GM12878 (cell line): Measurements from ENCODE around the gene ZSWIM9. TPM values are rescaled to one million over a fixed set of nuclear protein-coding genes. Genes with fewer than 3 reads are reported as not detected.

Source experiments
- ATAC-seq: fragments of 200-7000 bp; cut with Tn5 transposase; 3 replicates; pipeline ENCODE4 v1.9.1; 2020; ENCODE audit warnings: mild to moderate bottlenecking, moderate library complexity
- BruUV-seq: library from RNA; stranded (reverse); fragments of 400-500 nt; replicated peaks from 2 replicates; lab custom pipeline; 2021; lab: Mats Ljungman, UMichigan
- CTCF ChIA-PET: fragments of 300-600 bp; sonication (Branson Sonifier 250); formaldehyde crosslinking; extraction: SDS; loops from one replicate; lab custom pipeline; 2021; ENCODE audit warnings: inconsistent platforms; lab: Yijun Ruan, JAX
- POLR2A ChIA-PET: fragments of 350-600 bp; formaldehyde crosslinking; extraction: SDS; loops from one replicate; lab custom pipeline; 2021; ENCODE audit warnings: inconsistent platforms; lab: Charles Lee
- RAD21 ChIA-PET: fragments of 300-600 bp; sonication (Branson Sonifier 250); formaldehyde crosslinking; loops from one replicate; lab custom pipeline; 2023; ENCODE audit warnings: antibody characterized with exemption; ENCODE audit not compliant: unreplicated experiment; lab: Charles Lee
- SMC1A ChIA-PET: fragments of 300-600 bp; sonication (Branson Sonifier 250); formaldehyde crosslinking; loops from one replicate; lab custom pipeline; 2023; ENCODE audit not compliant: unreplicated experiment, uncharacterized antibody; lab: Charles Lee
- DNase-seq: peaks from one replicate; pipeline ENCODE4 v3.0.0-alpha.2; 2011; ENCODE audit warnings: low read depth, low spot score
- FAIRE-seq: peaks from 3 replicates; lab custom pipeline; 2011; peaks lifted over from hg19 to GRCh38; lab: Jason Lieb, UNC
- H2AFZ ChIP-seq: 2 replicates; pipeline ENCODE4 v1.6.0; 2011; ENCODE audit warnings: low read depth, low read length, control low read depth; ENCODE audit not compliant: control insufficient read depth
- H3K27ac ChIP-seq: 2 replicates; pipeline ENCODE4 v1.5.1; 2011; ENCODE audit warnings: control low read depth; ENCODE audit not compliant: control insufficient read depth, insufficient read depth
- H3K27me3 ChIP-seq, 2 experiments: replicated peaks in 1 of 2; 2 replicates each; pipeline versions ENCODE4 v1.6.0 to v1.6.1; 2011; ENCODE audit warnings: low read length in 1 of 2; ENCODE audit not compliant: control insufficient read depth in 2 of 2, insufficient read depth in 2 of 2
- H3K36me3 ChIP-seq, 2 experiments: 2 replicates each; pipeline ENCODE4 v1.5.1; 2011; ENCODE audit warnings: low read length in 1 of 2; ENCODE audit not compliant: control insufficient read depth in 2 of 2, insufficient read depth in 2 of 2
- H3K4me1 ChIP-seq: 2 replicates; pipeline ENCODE4 v1.6.1; 2011; ENCODE audit warnings: mild to moderate bottlenecking, low read length, moderate library complexity, mixed read lengths; ENCODE audit not compliant: control insufficient read depth, insufficient read depth
- H3K4me2 ChIP-seq: 2 replicates; pipeline ENCODE4 v1.6.0; 2011; ENCODE audit warnings: control low read depth; ENCODE audit not compliant: control insufficient read depth, insufficient read depth
- H3K4me3 ChIP-seq: fragments of 200-600 bp; sonication (generic); 2 replicates; pipeline ENCODE4 v1.5.1; 2016
- H3K79me2 ChIP-seq: 2 replicates; pipeline ENCODE4 v1.6.0; 2011; ENCODE audit warnings: low read length; ENCODE audit not compliant: control insufficient read depth, insufficient read depth
- H3K9ac ChIP-seq: 2 replicates; pipeline ENCODE4 v1.8.0; 2011; ENCODE audit warnings: low read length, control low read depth, mixed read lengths; ENCODE audit not compliant: control insufficient read depth, insufficient read depth
- H3K9me3 ChIP-seq: replicated peaks from 3 replicates; pipeline ENCODE4 v1.5.1; 2011; ENCODE audit warnings: mild to moderate bottlenecking, low read length; ENCODE audit not compliant: control insufficient read depth, insufficient read depth
- H4K20me1 ChIP-seq: 2 replicates; pipeline ENCODE4 v1.6.0; 2011; ENCODE audit not compliant: control insufficient read depth, insufficient read depth
- BMI1 ChIP-seq: fragments of 450-650 bp; IDR thresholded peaks from 2 replicates; pipeline ENCODE4 v1.6.1; 2016; ENCODE audit warnings: mild to moderate bottlenecking, moderate library complexity, borderline replicate concordance
- DPF2 ChIP-seq: fragments of 450-650 bp; IDR thresholded peaks from 2 replicates; pipeline ENCODE4 v1.6.1; 2017; ENCODE audit warnings: mild to moderate bottlenecking
- ETV6 ChIP-seq, 2 experiments: fragments of 450-650 bp in 1 of 2; IDR thresholded peaks in 1 of 2; conservative IDR thresholded peaks in 1 of 2; 2 replicates each; pipeline ENCODE4 v1.6.1; 2014; ENCODE audit warnings: antibody characterized with exemption in 1 of 2, borderline replicate concordance in 1 of 2, low read depth in 1 of 2, mild to moderate bottlenecking in 1 of 2, moderate library complexity in 1 of 2
- FOXM1 ChIP-seq: IDR thresholded peaks from 2 replicates; pipeline ENCODE4 v1.6.1; 2012; ENCODE audit warnings: low read depth, mild to moderate bottlenecking, inconsistent platforms, low read length, moderate library complexity
- IKZF2 ChIP-seq, 2 experiments: fragments of 450-650 bp; IDR thresholded peaks; 2 replicates each; pipeline ENCODE4 v1.6.1; 2017; ENCODE audit warnings: mild to moderate bottlenecking in 2 of 2, moderate library complexity in 2 of 2
- JUNB ChIP-seq: IDR thresholded peaks from 2 replicates; pipeline ENCODE4 v1.6.1; 2016; ENCODE audit warnings: antibody characterized with exemption, mild to moderate bottlenecking
- KDM1A ChIP-seq: fragments of 200-600 bp; sonication (generic); IDR thresholded peaks from 2 replicates; pipeline ENCODE4 v1.6.1; 2016; ENCODE audit warnings: borderline replicate concordance
- MYB ChIP-seq: fragments of 150-350 bp; IDR thresholded peaks from 2 replicates; pipeline ENCODE4 v1.6.1; 2014; ENCODE audit warnings: mild to moderate bottlenecking, low read depth, low read length, borderline replicate concordance
- SMARCA5 ChIP-seq: fragments of 450-650 bp; IDR thresholded peaks from 2 replicates; pipeline ENCODE4 v1.6.1; 2017; ENCODE audit warnings: mild to moderate bottlenecking
- SREBF1 ChIP-seq: IDR thresholded peaks from 2 replicates; pipeline ENCODE4 v1.6.1; 2012; ENCODE audit warnings: mild to moderate bottlenecking, low read length
- STAT3 ChIP-seq: IDR thresholded peaks from 2 replicates; pipeline ENCODE4 v1.6.1; 2011; ENCODE audit warnings: low read depth, low read length, improper control_type of control experiment
- TCF12 ChIP-seq: IDR thresholded peaks from 2 replicates; pipeline ENCODE4 v1.6.1; 2011; ENCODE audit warnings: low read depth, mild to moderate bottlenecking, low read length
- ZNF622 ChIP-seq: fragments of 450-650 bp; IDR thresholded peaks from 2 replicates; pipeline ENCODE4 v1.6.1; 2017; ENCODE audit warnings: mild to moderate bottlenecking, inconsistent platforms
- WGBS: methylation state at CpG from one replicate; pipeline ENCODE4 v1.1.6; 2016; ENCODE audit warnings: low lambda C conversion rate; ENCODE audit not compliant: insufficient replicate concordance, insufficient coverage; ENCODE audit errors: missing lambda C conversion rate; 5-methylcytosine and 5-hydroxymethylcytosine counted together
- in situ Hi-C: fragments of 300-500 bp; cut with MboI; formaldehyde crosslinking; loops from 9 replicates; pipeline ENCODE4 v1.14.3; 2018; ENCODE audit warnings: mixed read lengths
- intact Hi-C: fragments of 100-400 bp; cut with micrococcal nuclease; formaldehyde crosslinking; loops from one replicate; pipeline ENCODE4 v1.14.2; 2022; ENCODE audit not compliant: unreplicated experiment
- polyA plus RNA-seq, 11 experiments: library from polyadenylated mRNA; depleted of rRNA in 4 of 11; unstranded in 6 of 11; stranded (reverse) in 5 of 11; fragments of >200 nt; fragmentation: Nextera tagmentation in 4 of 11; fragmentation: Illumina TruSeq in 1 of 11; extraction: Ambion mirVana in 4 of 11; extraction: Trizol in 1 of 11; gene quantifications; 1 replicate in 1 of 11; 2 replicates in 10 of 11; pipeline versions ENCODE4 v1.2.1 to v1.2.3, GENCODE V29; 2011 to 2016; ENCODE audit warnings: inconsistent platforms in 2 of 11, missing spikeins in 2 of 11, low read depth in 1 of 11
- total RNA-seq, 4 experiments: library from RNA; depleted of rRNA in 3 of 4; stranded (reverse); fragments of >200 nt in 3 of 4; fragmentation: Illumina TruSeq in 1 of 4; extraction: Trizol in 1 of 4; gene quantifications; 2 replicates each; pipeline versions ENCODE4 v1.2.1 to v1.2.3, GENCODE V29; 2013 to 2021
- TF ChIP-seq, protein P1 (sequence below): fragments of 450-650 bp; IDR thresholded peaks from 2 replicates; pipeline ENCODE4 v1.6.1; 2016; ENCODE audit warnings: mild to moderate bottlenecking
- TF ChIP-seq, protein P2 (sequence below): fragments of 450-650 bp; IDR thresholded peaks from 2 replicates; pipeline ENCODE4 v1.6.1; 2018; ENCODE audit warnings: borderline replicate concordance, mild to moderate bottlenecking; ENCODE audit not compliant: partially characterized antibody

ZSWIM9 gene
- total and polyA plus RNA-seq, 10 of the 15 experiments (the other 5 are each of a cell fraction or from before 2014, with no cell fraction given): 0.29 to 6.2 (median 1.4) TPM; not detected in 1

DNA sequence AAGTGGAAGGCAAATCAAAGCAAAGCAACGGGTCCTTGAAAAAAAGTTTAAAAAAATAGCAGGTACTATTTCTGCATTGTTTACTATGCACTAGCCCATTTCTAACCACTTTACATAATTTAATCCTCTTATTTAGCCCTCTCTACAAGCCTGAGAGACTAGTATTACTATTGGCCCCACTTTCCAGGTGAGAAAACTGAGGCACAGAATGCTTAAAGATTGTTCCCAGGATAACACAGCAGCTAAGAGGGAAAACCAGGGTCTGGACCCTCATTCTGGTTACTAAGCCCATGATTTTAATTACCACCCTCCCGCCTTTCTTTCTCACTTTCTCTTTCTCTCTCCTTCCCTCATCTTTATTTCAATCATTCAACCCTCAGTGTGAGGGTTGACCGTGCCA is 5.7 kb downstream of the ZSWIM9 start:
- ChIA-PET POLR2A (interaction anchor here (0.5 kb wide), 1 partner anchor 98 kb away, joined by 3 read pairs; no protein-coding TSS in a partner anchor), RAD21 (no interaction called here), SMC1A (no interaction called here), CTCF (no interaction called here)
- FAIRE-seq (no peak), DNase-seq (no peak), ATAC-seq (no peak)
- Histone ChIP-seq H3K4me1 (peaks cover 8% of the 10 kb centered on the region), H3K79me2 (peaks cover 5% of the 10 kb centered on the region), H4K20me1 (no peaks in the 10 kb centered on the region), H3K4me2 (no peak overlapping the region), H3K27me3 (no peaks in the 10 kb centered on the region), H3K9me3 (peaks cover 2% of the 10 kb centered on the region; the same call in 2 of the 3 replicates), H3K9ac (no peak overlapping the region), H2AFZ (no peak overlapping the region), H3K27ac (no peak overlapping the region), H3K36me3 (peaks cover 0 to 4% of the 10 kb centered on the region in 2 experiments; a peak in 2 of 4 replicates), H3K4me3 (no peak overlapping the region)
- no TSS peak for BruUV-seq
- in situ Hi-C loops (no loop called here), intact Hi-C loops (loop anchor here (10.0 kb wide), 1 partner anchor 89 kb away; no protein-coding TSS in a partner anchor)
- TF ChIP-seq ZNF622 (no peak), BMI1 (no peak), TCF12 (no peak), SREBF1 (no peak), MYB (no peak), JUNB (no peak), FOXM1 (no peak), KDM1A (no peak), STAT3 (no peak), DPF2 (no peak), SMARCA5 (no peak), IKZF2 (IDR thresholded peaks at IDR 0.05) (no peak), ETV6 (conservative IDR thresholded peaks at IDR 0.05 in 1 of 2, IDR thresholded peaks at IDR 0.05 in 1 of 2; ENCODE audit: borderline replicate concordance in 1 of 2, low read depth in 1 of 2) (no peak)
- TF ChIP-seq, protein P1, sequence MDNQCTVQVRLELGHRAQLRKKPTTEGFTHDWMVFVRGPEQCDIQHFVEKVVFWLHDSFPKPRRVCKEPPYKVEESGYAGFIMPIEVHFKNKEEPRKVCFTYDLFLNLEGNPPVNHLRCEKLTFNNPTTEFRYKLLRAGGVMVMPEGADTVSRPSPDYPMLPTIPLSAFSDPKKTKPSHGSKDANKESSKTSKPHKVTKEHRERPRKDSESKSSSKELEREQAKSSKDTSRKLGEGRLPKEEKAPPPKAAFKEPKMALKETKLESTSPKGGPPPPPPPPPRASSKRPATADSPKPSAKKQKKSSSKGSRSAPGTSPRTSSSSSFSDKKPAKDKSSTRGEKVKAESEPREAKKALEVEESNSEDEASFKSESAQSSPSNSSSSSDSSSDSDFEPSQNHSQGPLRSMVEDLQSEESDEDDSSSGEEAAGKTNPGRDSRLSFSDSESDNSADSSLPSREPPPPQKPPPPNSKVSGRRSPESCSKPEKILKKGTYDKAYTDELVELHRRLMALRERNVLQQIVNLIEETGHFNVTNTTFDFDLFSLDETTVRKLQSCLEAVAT: no peak
- TF ChIP-seq, protein P2, sequence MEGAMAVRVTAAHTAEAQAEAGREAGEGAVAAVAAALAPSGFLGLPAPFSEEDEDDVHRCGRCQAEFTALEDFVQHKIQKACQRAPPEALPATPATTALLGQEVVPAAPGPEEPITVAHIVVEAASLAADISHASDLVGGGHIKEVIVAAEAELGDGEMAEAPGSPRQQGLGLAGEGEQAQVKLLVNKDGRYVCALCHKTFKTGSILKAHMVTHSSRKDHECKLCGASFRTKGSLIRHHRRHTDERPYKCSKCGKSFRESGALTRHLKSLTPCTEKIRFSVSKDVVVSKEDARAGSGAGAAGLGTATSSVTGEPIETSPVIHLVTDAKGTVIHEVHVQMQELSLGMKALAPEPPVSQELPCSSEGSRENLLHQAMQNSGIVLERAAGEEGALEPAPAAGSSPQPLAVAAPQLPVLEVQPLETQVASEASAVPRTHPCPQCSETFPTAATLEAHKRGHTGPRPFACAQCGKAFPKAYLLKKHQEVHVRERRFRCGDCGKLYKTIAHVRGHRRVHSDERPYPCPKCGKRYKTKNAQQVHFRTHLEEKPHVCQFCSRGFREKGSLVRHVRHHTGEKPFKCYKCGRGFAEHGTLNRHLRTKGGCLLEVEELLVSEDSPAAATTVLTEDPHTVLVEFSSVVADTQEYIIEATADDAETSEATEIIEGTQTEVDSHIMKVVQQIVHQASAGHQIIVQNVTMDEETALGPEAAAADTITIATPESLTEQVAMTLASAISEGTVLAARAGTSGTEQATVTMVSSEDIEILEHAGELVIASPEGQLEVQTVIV: no peak
- WGBS: 81% methylated on average over 3 of the region's 3 CpGs
